Hepatocyte (in vitro differentiated cells): ENCODE measurements around the gene ESR1. TPM values are rescaled to one million over a fixed set of nuclear protein-coding genes. Genes with fewer than 3 reads are reported as not detected.

Experiments used
- DNase-seq: peaks from one replicate; pipeline ENCODE4 v3.0.0-alpha.2; 2016; ENCODE audit warnings: low spot score
- H2AFZ ChIP-seq: fragments of 200-600 bp; sonication (generic); 2 replicates; pipeline ENCODE4 v1.6.0; 2016; ENCODE audit warnings: antibody characterized with exemption, mild to moderate bottlenecking
- H3K27ac ChIP-seq: fragments of 200-600 bp; sonication (generic); 2 replicates; pipeline ENCODE4 v1.5.1; 2016; ENCODE audit warnings: mild to moderate bottlenecking
- H3K27me3 ChIP-seq: fragments of 200-600 bp; sonication (generic); 2 replicates; pipeline ENCODE4 v1.6.1; 2016
- H3K36me3 ChIP-seq: fragments of 200-600 bp; sonication (generic); replicated peaks from 2 replicates; pipeline ENCODE4 v1.5.1; 2016; ENCODE audit warnings: low read depth; ENCODE audit not compliant: insufficient read depth
- H3K4me1 ChIP-seq: fragments of 200-600 bp; sonication (generic); 2 replicates; pipeline ENCODE4 v1.5.1; 2016; ENCODE audit warnings: mild to moderate bottlenecking, moderate library complexity; ENCODE audit not compliant: insufficient read depth
- H3K4me2 ChIP-seq: fragments of 200-600 bp; sonication (generic); 2 replicates; pipeline ENCODE4 v1.6.0; 2016
- H3K4me3 ChIP-seq: fragments of 200-600 bp; sonication (generic); 2 replicates; pipeline ENCODE4 v1.5.1; 2016; ENCODE audit warnings: mild to moderate bottlenecking
- H3K79me2 ChIP-seq: fragments of 200-600 bp; sonication (generic); 2 replicates; pipeline ENCODE4 v1.6.0; 2017; ENCODE audit warnings: mild to moderate bottlenecking
- H3K9me2 ChIP-seq: fragments of 200-600 bp; sonication (generic); replicated peaks from 2 replicates; pipeline ENCODE4 v1.6.0; 2017; ENCODE audit warnings: mild to moderate bottlenecking; ENCODE audit not compliant: insufficient read depth
- H3K9me3 ChIP-seq: fragments of 200-600 bp; sonication (generic); 2 replicates; pipeline ENCODE4 v1.5.1; 2016; ENCODE audit warnings: low read depth, mild to moderate bottlenecking
- H4K20me1 ChIP-seq: fragments of 200-600 bp; sonication (generic); 2 replicates; pipeline ENCODE4 v1.6.0; 2016; ENCODE audit warnings: mild to moderate bottlenecking; ENCODE audit not compliant: insufficient read depth, poor library complexity, severe bottlenecking
- EZH2 ChIP-seq: fragments of 200-600 bp; sonication (generic); IDR thresholded peaks from 2 replicates; pipeline ENCODE4 v1.6.1; 2016; ENCODE audit warnings: antibody characterized with exemption, mild to moderate bottlenecking, borderline replicate concordance
- EZH2phosphoT487 ChIP-seq: fragments of 200-600 bp; sonication (generic); IDR thresholded peaks from one replicate; pipeline ENCODE4 v1.6.1; 2018; ENCODE audit warnings: antibody characterized with exemption, mild to moderate bottlenecking, low read depth, moderate library complexity; ENCODE audit not compliant: unreplicated experiment, severe bottlenecking
- WGBS: methylation state at CpG from one replicate; pipeline ENCODE4 v1.1.6; 2016; ENCODE audit warnings: low lambda C conversion rate; ENCODE audit errors: missing lambda C conversion rate; 5-methylcytosine and 5-hydroxymethylcytosine counted together
- polyA plus RNA-seq: library from polyadenylated mRNA; unstranded; fragments of >200 nt; fragmentation: Nextera tagmentation; extraction: Ambion mirVana; gene quantifications from 2 replicates; pipeline ENCODE4 v1.2.1, GENCODE V29; 2016
- total RNA-seq: library from RNA; depleted of rRNA; stranded (reverse); fragments of >200 nt; gene quantifications from 2 replicates; pipeline ENCODE4 v1.2.3, GENCODE V29; 2014
- TF ChIP-seq, protein P1 (sequence below): fragments of 200-600 bp; sonication (generic); IDR thresholded peaks from 2 replicates; pipeline ENCODE4 v1.5.1; 2016; ENCODE audit warnings: antibody characterized with exemption, mild to moderate bottlenecking; ENCODE audit not compliant: poor library complexity

ESR1 gene
- total and polyA plus RNA-seq, 2 experiments from 2014 or later: 0.07 TPM; not detected in 1

DNA sequence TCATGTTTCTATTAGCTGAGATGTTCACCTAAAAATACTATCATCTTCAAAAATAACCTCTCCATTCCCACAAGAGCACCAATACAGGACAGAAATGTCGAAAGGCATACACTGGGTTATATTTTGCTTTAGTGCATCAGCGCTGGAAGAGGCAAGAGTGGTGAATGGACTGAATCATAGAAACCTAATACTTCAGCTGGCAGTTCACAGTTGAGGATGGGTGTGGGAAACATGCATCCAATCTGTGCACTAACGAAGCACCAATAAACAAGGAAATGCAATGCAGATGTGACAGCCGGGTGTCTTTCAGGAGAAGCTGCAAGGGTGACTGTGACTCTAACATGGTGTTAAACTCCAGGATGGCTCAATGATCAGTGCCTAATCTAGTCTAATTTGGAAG lies 365.8 kb downstream of the ESR1 start:
- TF ChIP-seq, protein P1, sequence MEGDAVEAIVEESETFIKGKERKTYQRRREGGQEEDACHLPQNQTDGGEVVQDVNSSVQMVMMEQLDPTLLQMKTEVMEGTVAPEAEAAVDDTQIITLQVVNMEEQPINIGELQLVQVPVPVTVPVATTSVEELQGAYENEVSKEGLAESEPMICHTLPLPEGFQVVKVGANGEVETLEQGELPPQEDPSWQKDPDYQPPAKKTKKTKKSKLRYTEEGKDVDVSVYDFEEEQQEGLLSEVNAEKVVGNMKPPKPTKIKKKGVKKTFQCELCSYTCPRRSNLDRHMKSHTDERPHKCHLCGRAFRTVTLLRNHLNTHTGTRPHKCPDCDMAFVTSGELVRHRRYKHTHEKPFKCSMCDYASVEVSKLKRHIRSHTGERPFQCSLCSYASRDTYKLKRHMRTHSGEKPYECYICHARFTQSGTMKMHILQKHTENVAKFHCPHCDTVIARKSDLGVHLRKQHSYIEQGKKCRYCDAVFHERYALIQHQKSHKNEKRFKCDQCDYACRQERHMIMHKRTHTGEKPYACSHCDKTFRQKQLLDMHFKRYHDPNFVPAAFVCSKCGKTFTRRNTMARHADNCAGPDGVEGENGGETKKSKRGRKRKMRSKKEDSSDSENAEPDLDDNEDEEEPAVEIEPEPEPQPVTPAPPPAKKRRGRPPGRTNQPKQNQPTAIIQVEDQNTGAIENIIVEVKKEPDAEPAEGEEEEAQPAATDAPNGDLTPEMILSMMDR: no peak
- TF ChIP-seq EZH2: no peak
- no peak for TF ChIP-seq EZH2phosphoT487
- Histone ChIP-seq H3K27ac (no peak overlapping the region), H2AFZ (no peak overlapping the region), H3K4me3 (no peak overlapping the region), H3K27me3 (no peaks in the 10 kb centered on the region), H3K36me3 (no peaks in the 10 kb centered on the region), H3K9me2 (no peaks in the 10 kb centered on the region), H3K79me2 (no peaks in the 10 kb centered on the region), H3K4me1 (no peaks in the 10 kb centered on the region), H4K20me1 (no peaks in the 10 kb centered on the region), H3K9me3 (no peaks in the 10 kb centered on the region), H3K4me2 (no peak overlapping the region)
- no peak for DNase-seq
- 77% methylated on average over 4 of the region's 4 CpGs for WGBS

DNA sequence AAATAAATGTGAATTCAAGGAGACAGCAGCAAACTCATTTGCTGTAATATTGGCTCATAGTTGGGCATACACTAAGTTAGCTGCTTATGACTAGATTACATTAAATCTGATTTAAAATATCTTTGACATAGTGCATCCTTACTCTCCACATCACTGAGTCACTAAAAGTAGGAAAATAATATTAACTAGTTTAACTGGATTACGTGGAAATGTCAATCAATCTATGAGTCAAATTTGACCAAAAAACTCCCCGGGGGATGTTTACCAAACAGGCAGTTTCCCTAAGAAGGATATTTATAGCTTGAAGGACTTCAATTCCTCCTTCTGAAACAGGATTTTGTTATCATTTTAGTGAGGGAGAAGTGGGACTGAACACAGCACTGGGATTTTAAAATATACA lies 366.5 kb downstream of the ESR1 start:
- Histone ChIP-seq H3K36me3 (no peaks in the 10 kb centered on the region), H3K9me2 (no peaks in the 10 kb centered on the region), H3K27me3 (no peaks in the 10 kb centered on the region), H3K4me2 (no peak overlapping the region), H3K79me2 (no peaks in the 10 kb centered on the region), H4K20me1 (no peaks in the 10 kb centered on the region), H3K9me3 (no peaks in the 10 kb centered on the region), H3K27ac (no peak overlapping the region), H2AFZ (no peak overlapping the region), H3K4me1 (no peaks in the 10 kb centered on the region), H3K4me3 (no peak overlapping the region)
- no peak for DNase-seq
- WGBS: 81% methylated on average over 2 of the region's 2 CpGs
- TF ChIP-seq EZH2phosphoT487 (no peak), EZH2 (no peak)
- TF ChIP-seq, protein P1: no peak

DNA sequence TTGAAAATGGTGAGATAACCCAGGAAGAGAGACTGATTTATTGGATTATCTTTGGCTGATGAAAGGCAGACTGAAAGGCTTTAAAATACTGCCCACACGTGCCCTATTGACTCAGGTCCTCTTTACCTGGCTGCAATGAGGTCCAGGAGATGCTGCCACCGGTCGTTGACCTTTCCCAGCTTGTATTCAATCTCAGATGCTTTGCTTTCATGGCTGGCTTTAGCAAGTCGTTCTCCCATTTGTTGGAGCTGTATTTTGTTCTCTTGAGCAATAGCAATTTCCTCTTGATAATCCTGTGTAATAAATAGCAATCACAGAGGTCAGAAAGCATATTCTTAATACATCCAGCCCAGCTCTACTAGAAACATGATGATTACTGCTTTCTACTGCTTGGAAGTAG lies 368.8 kb downstream of the ESR1 start:
- Histone ChIP-seq H3K9me2 (no peaks in the 10 kb centered on the region), H3K79me2 (no peaks in the 10 kb centered on the region), H3K4me3 (no peak overlapping the region), H4K20me1 (no peaks in the 10 kb centered on the region), H3K27ac (no peak overlapping the region), H3K4me1 (no peaks in the 10 kb centered on the region), H2AFZ (no peak overlapping the region), H3K4me2 (no peak overlapping the region), H3K36me3 (no peaks in the 10 kb centered on the region), H3K27me3 (no peaks in the 10 kb centered on the region), H3K9me3 (no peaks in the 10 kb centered on the region)
- TF ChIP-seq EZH2phosphoT487 (no peak), EZH2 (no peak)
- TF ChIP-seq, protein P1: no peak
- WGBS: 57% methylated on average over 4 of the region's 4 CpGs
- no peak for DNase-seq
